ENCODE results near the gene PPEF1. TPM values are rescaled to one million over a fixed set of nuclear protein-coding genes. Genes with fewer than 3 reads are reported as not detected.

The PPEF1 gene
- total RNA-seq, 1 donor from 2014 or later, result 0.78 TPM

DNA sequence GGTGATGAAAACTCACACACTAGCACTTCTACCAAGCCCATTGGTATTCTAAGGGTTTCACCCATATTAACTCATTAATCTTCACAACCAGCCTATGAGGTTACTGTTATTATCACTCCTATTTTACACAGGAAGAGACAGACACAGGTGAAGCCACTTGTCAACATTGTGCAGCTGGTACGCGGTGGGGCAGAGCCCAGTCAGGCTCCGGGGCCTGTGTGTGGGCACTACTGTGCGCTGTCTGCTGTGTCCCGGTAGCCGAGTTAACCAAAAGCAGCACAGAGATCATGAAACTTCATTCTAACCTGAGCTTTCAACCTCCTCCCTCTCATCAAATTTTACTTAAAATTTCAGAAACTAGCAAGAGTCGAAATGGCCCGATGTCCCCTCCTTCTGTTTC is 165.2 kb downstream of the PPEF1 start:
- Mint-ChIP-seq H3K9me3 (peaks cover 21% of the 10 kb centered on the region), H3K27me3 (ENCODE audit: low read depth) (no peaks in the 10 kb centered on the region), H3K4me3 (no peak overlapping the region), H3K27ac (no peak overlapping the region), H3K4me1 (peaks cover 15% of the 10 kb centered on the region), H3K36me3 (no peaks in the 10 kb centered on the region)
- TF ChIP-seq, protein P1, sequence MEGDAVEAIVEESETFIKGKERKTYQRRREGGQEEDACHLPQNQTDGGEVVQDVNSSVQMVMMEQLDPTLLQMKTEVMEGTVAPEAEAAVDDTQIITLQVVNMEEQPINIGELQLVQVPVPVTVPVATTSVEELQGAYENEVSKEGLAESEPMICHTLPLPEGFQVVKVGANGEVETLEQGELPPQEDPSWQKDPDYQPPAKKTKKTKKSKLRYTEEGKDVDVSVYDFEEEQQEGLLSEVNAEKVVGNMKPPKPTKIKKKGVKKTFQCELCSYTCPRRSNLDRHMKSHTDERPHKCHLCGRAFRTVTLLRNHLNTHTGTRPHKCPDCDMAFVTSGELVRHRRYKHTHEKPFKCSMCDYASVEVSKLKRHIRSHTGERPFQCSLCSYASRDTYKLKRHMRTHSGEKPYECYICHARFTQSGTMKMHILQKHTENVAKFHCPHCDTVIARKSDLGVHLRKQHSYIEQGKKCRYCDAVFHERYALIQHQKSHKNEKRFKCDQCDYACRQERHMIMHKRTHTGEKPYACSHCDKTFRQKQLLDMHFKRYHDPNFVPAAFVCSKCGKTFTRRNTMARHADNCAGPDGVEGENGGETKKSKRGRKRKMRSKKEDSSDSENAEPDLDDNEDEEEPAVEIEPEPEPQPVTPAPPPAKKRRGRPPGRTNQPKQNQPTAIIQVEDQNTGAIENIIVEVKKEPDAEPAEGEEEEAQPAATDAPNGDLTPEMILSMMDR (IDR thresholded peaks at IDR 0.05; ENCODE audit: unreplicated experiment), result no peak
- no peak for DNase-seq (ENCODE audit: low spot score in 2 of 2, unreplicated experiment in 2 of 2)

DNA sequence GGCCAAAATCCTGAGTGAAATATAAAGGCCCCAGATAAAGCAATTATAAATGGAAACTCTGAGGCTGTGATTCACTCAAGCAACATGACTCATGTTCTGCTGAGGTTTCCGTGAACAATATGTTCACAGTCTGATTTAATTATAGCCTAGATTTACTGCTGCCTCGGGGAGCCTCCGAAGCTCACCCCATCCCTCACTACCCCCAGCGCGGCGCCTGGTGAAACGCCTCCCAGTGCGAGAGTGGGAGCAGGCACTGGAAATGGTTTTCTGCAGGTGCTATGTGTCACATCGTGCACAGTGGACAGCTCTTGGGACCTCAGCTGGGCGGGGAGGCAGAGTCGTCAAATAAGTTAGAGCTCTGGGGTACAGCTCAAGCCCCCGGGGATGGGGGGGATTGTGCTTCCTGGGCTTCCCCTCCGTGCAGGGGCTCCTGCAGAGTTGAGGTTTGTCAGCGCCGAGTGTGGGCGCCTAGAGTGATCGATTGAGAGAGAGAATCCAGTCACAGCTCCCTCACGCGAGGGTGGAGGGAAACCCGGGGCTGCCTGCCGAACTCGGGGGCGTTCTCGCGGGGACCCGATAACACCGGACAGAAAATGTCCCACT is 165.8 kb downstream of the PPEF1 start:
- Mint-ChIP-seq H3K4me1 (peaks cover 15% of the 10 kb centered on the region), H3K36me3 (no peaks in the 10 kb centered on the region), H3K27ac (no peak overlapping the region), H3K9me3 (peaks cover 22% of the 10 kb centered on the region), H3K4me3 (no peak overlapping the region), H3K27me3 (ENCODE audit: low read depth) (no peaks in the 10 kb centered on the region)
- DNase-seq (ENCODE audit: low spot score in 2 of 2, unreplicated experiment in 2 of 2), result no peak
- TF ChIP-seq, protein P1 (IDR thresholded peaks at IDR 0.05; ENCODE audit: unreplicated experiment), result no peak

DNA sequence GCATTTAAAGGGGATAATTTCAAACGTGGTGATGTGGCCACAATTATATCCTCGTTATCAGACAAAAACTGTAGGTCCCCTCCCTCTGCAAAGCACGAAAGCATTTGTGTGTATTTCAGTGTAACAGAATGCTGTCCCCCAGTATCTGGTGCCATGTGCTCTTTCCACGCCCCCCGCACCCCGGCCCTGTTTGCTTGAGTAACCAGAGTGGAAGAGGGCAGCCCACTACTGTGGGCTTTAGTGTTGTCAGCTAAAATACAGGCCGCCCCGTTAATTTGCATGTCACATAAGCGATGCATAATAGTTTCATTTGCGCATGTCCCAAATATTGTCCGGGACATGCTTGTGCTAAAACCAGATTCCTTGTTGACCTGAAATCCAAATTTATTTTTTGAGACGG is 166.4 kb downstream of the PPEF1 start:
- Mint-ChIP-seq H3K36me3 (no peaks in the 10 kb centered on the region), H3K4me3 (no peak overlapping the region), H3K9me3 (peaks cover 25% of the 10 kb centered on the region), H3K27ac (no peak overlapping the region), H3K4me1 (peaks cover 15% of the 10 kb centered on the region), H3K27me3 (ENCODE audit: low read depth) (no peaks in the 10 kb centered on the region)
- TF ChIP-seq, protein P1 (IDR thresholded peaks at IDR 0.05; ENCODE audit: unreplicated experiment), result no peak
- no peak for DNase-seq (ENCODE audit: low spot score in 2 of 2, unreplicated experiment in 2 of 2)

DNA sequence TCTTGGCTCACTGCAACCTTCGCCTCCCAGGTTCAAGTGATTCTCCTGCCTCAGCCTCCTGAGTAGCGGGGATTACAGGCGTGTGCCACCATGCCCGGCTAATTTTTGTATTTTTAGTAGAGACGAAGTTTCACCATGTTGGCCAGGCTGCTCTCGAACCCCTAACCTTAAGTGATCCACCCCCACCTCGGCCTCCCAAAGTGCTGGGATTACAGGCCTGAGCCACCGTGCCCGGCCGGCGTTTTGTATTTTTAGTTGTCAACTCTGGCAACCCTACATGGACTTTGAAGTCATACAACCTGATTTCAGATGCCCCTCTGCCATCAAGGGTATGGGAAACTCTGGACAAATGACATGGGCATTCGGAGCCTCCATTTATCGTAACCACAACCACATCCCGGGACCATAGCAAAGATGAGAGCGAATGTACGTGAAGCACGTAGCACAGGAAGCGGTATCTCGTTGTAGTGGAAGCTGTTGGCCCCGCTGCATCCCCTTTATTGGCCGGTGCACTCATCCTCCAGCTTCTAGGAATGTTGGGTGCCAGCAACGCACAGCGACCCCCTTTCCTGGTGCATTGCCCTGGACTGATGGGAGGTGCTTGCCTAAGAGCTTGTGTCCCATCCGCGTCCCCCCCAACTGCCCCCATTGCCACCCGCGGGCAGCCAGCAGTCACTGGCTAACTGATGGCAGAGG is 167.3 kb downstream of the PPEF1 start:
- no peaks in the 10 kb centered on the region for H3K36me3 Mint-ChIP-seq

DNA sequence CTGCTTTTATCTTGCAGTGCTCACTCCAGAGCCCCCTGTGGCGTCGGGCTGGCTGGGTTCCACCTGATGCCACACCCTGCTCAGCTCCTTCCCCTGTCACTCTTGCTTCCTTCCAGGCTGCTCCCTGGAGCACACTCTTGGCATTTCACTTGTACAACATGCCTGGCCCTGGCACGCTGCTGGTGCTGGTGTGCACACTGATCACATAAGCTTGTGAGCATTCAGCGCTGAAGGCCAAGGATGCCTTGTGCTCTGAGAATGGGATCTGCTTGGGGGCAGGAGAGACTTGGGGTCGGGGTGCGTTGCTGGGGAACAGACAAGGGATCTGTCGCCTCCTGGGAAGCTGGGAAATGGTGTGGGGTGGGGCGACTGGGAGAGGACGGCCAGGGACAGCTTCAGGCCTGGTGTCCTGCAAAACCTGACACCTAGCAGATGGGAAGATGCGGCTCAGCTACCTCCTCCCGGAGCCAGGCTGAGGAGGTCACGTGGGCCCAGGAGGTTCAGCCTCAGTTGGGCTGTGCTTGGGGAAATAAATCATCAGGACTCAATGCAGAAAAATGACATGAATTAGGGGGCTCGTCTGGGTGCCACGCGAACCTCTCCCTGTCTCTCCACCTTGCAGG is 167.9 kb downstream of the PPEF1 start:
- H3K27me3 Mint-ChIP-seq (ENCODE audit: low read depth), result no peaks in the 10 kb centered on the region
- no peak overlapping the region for H3K27ac Mint-ChIP-seq
- no peak for DNase-seq (ENCODE audit: low spot score in 2 of 2, unreplicated experiment in 2 of 2)
- TF ChIP-seq, protein P1 (IDR thresholded peaks at IDR 0.05; ENCODE audit: unreplicated experiment), result no peak
- H3K4me1 Mint-ChIP-seq, result peaks cover 15% of the 10 kb centered on the region
- H3K4me3 Mint-ChIP-seq, result no peak overlapping the region
- H3K36me3 Mint-ChIP-seq, result no peaks in the 10 kb centered on the region
- peaks cover 23% of the 10 kb centered on the region for H3K9me3 Mint-ChIP-seq

More for the DNA sequence above, 167.3 kb downstream of the PPEF1 start:
- H3K4me1 Mint-ChIP-seq, result peaks cover 15% of the 10 kb centered on the region
- TF ChIP-seq, protein P1 (IDR thresholded peaks at IDR 0.05; ENCODE audit: unreplicated experiment), result no peak
- H3K27ac Mint-ChIP-seq, result no peak overlapping the region
- H3K27me3 Mint-ChIP-seq (ENCODE audit: low read depth), result no peaks in the 10 kb centered on the region
- no peak for DNase-seq (ENCODE audit: low spot score in 2 of 2, unreplicated experiment in 2 of 2)
- H3K9me3 Mint-ChIP-seq, result peaks cover 22% of the 10 kb centered on the region
- H3K4me3 Mint-ChIP-seq, result no peak overlapping the region
